K562 (cell line): ENCODE measurements around the gene TRNAU1AP. TPM values are rescaled to one million over a fixed set of nuclear protein-coding genes. Genes with fewer than 3 reads are reported as not detected.
A peak's percentile ranks its signal among the peaks of the same experiment; 100 is the strongest.

Source experiments
- ARID2 ChIP-seq: fragments of 450-650 bp; IDR thresholded peaks from 2 replicates; pipeline ENCODE4 v1.6.1; 2017; ENCODE audit warnings: antibody characterized with exemption, mild to moderate bottlenecking
- GABPB1 ChIP-seq: sonication (generic); formaldehyde crosslinking; IDR thresholded peaks from 2 replicates; pipeline ENCODE4 v1.8.0; 2022; ENCODE audit warnings: mild to moderate bottlenecking, missing genetic modification reagents
- HCFC1 ChIP-seq: IDR thresholded peaks from 2 replicates; pipeline ENCODE4 v1.6.1; 2012; ENCODE audit warnings: low read depth, low read length, improper control_type of control experiment
- ILK ChIP-seq: fragments of 450-650 bp; IDR thresholded peaks from 2 replicates; pipeline ENCODE4 v1.6.1; 2016; ENCODE audit warnings: missing genetic modification characterization, low read depth, mild to moderate bottlenecking, missing compliant biosample characterization, moderate library complexity, borderline replicate concordance
- IRF9 ChIP-seq: fragments of 450-650 bp; IDR thresholded peaks from 2 replicates; pipeline ENCODE4 v1.6.1; 2016; ENCODE audit warnings: missing biosample characterization, missing genetic modification characterization
- JUN ChIP-seq, 2 experiments: sonication (generic) in 1 of 2; formaldehyde crosslinking in 1 of 2; IDR thresholded peaks; 2 replicates each; pipeline versions ENCODE4 v1.6.1 to v1.8.0; 2012 to 2022; ENCODE audit warnings: borderline replicate concordance in 2 of 2, mild to moderate bottlenecking in 2 of 2, improper control_type of control experiment in 1 of 2, low read depth in 1 of 2, low read length in 1 of 2, missing genetic modification reagents in 1 of 2
- KLF13 ChIP-seq: fragments of 450-650 bp; IDR thresholded peaks from 2 replicates; pipeline ENCODE4 v1.6.1; 2016; ENCODE audit warnings: missing genetic modification characterization, low read depth, mild to moderate bottlenecking, missing compliant biosample characterization, moderate library complexity, borderline replicate concordance
- MNT ChIP-seq, 2 experiments: fragments of 450-650 bp; conservative IDR thresholded peaks; 2 replicates each; pipeline ENCODE4 v1.6.1; 2017; ENCODE audit warnings: mild to moderate bottlenecking in 2 of 2, moderate library complexity in 2 of 2
- NCOA6 ChIP-seq: fragments of 450-650 bp; IDR thresholded peaks from 2 replicates; pipeline ENCODE4 v1.6.1; 2017; ENCODE audit warnings: mild to moderate bottlenecking
- NFE2 ChIP-seq: IDR thresholded peaks from 2 replicates; pipeline ENCODE4 v1.6.1; 2014; ENCODE audit warnings: antibody characterized with exemption, low read depth
- NFXL1 ChIP-seq: fragments of 450-650 bp; formaldehyde crosslinking; IDR thresholded peaks from 2 replicates; pipeline ENCODE4 v1.4.0; 2021; ENCODE audit warnings: mild to moderate bottlenecking
- PML ChIP-seq: IDR thresholded peaks from 2 replicates; pipeline ENCODE4 v1.6.1; 2012; ENCODE audit warnings: low read length, inconsistent platforms
- RERE ChIP-seq: sonication (generic); formaldehyde crosslinking; IDR thresholded peaks from 2 replicates; pipeline ENCODE4 v1.8.0; 2023; ENCODE audit warnings: missing genetic modification reagents, mild to moderate bottlenecking, borderline replicate concordance
- SMARCB1 ChIP-seq: IDR thresholded peaks from 2 replicates; pipeline ENCODE4 v1.6.1; 2011; ENCODE audit warnings: improper control_type of control experiment, low read depth; ENCODE audit not compliant: insufficient read length
- TARDBP ChIP-seq: fragments of 450-650 bp; IDR thresholded peaks from 2 replicates; pipeline ENCODE4 v1.6.1; 2016
- THRA ChIP-seq: fragments of 450-650 bp; IDR thresholded peaks from 2 replicates; pipeline ENCODE4 v1.6.1; 2017; ENCODE audit warnings: mild to moderate bottlenecking, moderate library complexity
- ZNF197 ChIP-seq: fragments of 200-800 bp; sonication (Bioruptor generic); IDR thresholded peaks from 2 replicates; pipeline ENCODE4 v1.6.1; 2016; ENCODE audit warnings: low read depth, missing genetic modification characterization, missing compliant biosample characterization
- ZNF785 ChIP-seq: fragments of 250-450 bp; sonication (Bioruptor Pico); IDR thresholded peaks from 2 replicates; pipeline ENCODE4 v1.4.0; 2020; ENCODE audit warnings: mild to moderate bottlenecking
- polyA plus RNA-seq, 8 experiments: library from polyadenylated mRNA; depleted of rRNA in 4 of 8; stranded (reverse) in 5 of 8; unstranded in 3 of 8; fragments of >200 nt; fragmentation: Nextera tagmentation in 2 of 8; fragmentation: Illumina TruSeq in 1 of 8; extraction: Ambion mirVana in 2 of 8; extraction: Trizol in 1 of 8; gene quantifications; 2 replicates each; pipeline versions ENCODE4 v1.2.1 to v1.2.3, GENCODE V29; 2011 to 2014; ENCODE audit warnings: inconsistent platforms in 1 of 8, missing spikeins in 1 of 8
- total RNA-seq, 7 experiments: library from RNA; depleted of rRNA in 6 of 7; stranded (reverse); fragments of >200 nt in 6 of 7; fragmentation: Illumina TruSeq in 2 of 7; extraction: Trizol in 2 of 7; gene quantifications; 2 replicates each; pipeline versions ENCODE4 v1.2.1 to v1.2.3, GENCODE V29; 2011 to 2021; ENCODE audit warnings: low replicate concordance in 1 of 7

Gene TRNAU1AP
- total and polyA plus RNA-seq, 9 of the 15 experiments (the other 6 are each of a cell fraction or from before 2014, with no cell fraction given), result 34.9 to 110 (median 46.3) TPM

GRCh38 chr1:28505406-28506187, 47.3 kb upstream of the TRNAU1AP start, which contains the start of gene RCC1 (continued):
- peak in 1 of 2 experiments; percentile 75; a peak in 2 of 4 replicates for TF ChIP-seq MNT (conservative IDR thresholded peaks at IDR 0.05)
- TF ChIP-seq ARID2, result no peak
- no peak for TF ChIP-seq ZNF785
- TF ChIP-seq IRF9 (tag), result no peak
- no peak for TF ChIP-seq RERE (CRISPR knock-in tag)
- no peak for TF ChIP-seq JUN (IDR thresholded peaks at IDR 0.05; ENCODE audit: borderline replicate concordance, low read depth, low read length)
- TF ChIP-seq JUN (CRISPR knock-in tag; IDR thresholded peaks at IDR 0.05; ENCODE audit: borderline replicate concordance), result no peak
- no peak for TF ChIP-seq NCOA6
- TF ChIP-seq TARDBP, result peak; percentile 79
- no peak; the same call in none of the 2 replicates for TF ChIP-seq HCFC1
- TF ChIP-seq PML, result peak; percentile 99
- 0 out of 2 replicates have a peak, but pooled peaks have one; percentile 89 for TF ChIP-seq ZNF197
- TF ChIP-seq SMARCB1, result no peak
- no peak; the same call in 1 of the 2 replicates for TF ChIP-seq NFE2
- TF ChIP-seq NFXL1 (CRISPR knock-in tag), result 0 out of 2 replicates have a peak, but pooled peaks have one; percentile 65
- peak; percentile 70; the same call in 1 of the 2 replicates for TF ChIP-seq KLF13 (tag)
- no peak for TF ChIP-seq THRA
- no peak for TF ChIP-seq ILK
- peak; percentile 1; the same call in 1 of the 2 replicates for TF ChIP-seq GABPB1 (CRISPR knock-in tag)
